GM18517 (cell line): ENCODE measurements around the gene WFDC12.

Experiments used
- ATAC-seq: cut with Tn5 transposase; IDR thresholded peaks from one replicate; pipeline ENCODE4 v1.9.1; 2021; ENCODE audit warnings: mild to moderate bottlenecking, moderate library complexity; ENCODE audit not compliant: unreplicated experiment

The WFDC12 gene

GRCh38 chr20:45092898-45093297 lies 31.4 kb downstream of the WFDC12 start:
- no peak for ATAC-seq

- ATAC-seq = no peak
Observed at GRCh38 chr20:45091366-45091765, 32.9 kb downstream of the WFDC12 start.

- ATAC-seq = no peak
Observed at GRCh38 chr20:45090481-45090880, 33.8 kb downstream of the WFDC12 start.

- ATAC-seq = no peak
Observed at GRCh38 chr20:45088247-45088646, 36.0 kb downstream of the WFDC12 start.

GRCh38 chr20:45087814-45088213 lies 36.5 kb downstream of the WFDC12 start:
- ATAC-seq = no peak

- no peak for ATAC-seq
Observed at GRCh38 chr20:45087097-45087790, 37.0 kb downstream of the WFDC12 start.

GRCh38 chr20:45085867-45086266 lies 38.4 kb downstream of the WFDC12 start:
- no peak for ATAC-seq

- no peak for ATAC-seq
Observed at GRCh38 chr20:45085289-45085688, 39.0 kb downstream of the WFDC12 start.

- ATAC-seq = no peak
Observed at GRCh38 chr20:45083127-45083526, 41.1 kb downstream of the WFDC12 start.

GRCh38 chr20:45082468-45082867 lies 41.8 kb downstream of the WFDC12 start:
- no peak for ATAC-seq

- ATAC-seq = no peak
Observed at GRCh38 chr20:45080867-45081624, 43.2 kb downstream of the WFDC12 start.

- ATAC-seq = no peak
Observed at GRCh38 chr20:45077559-45077958, 46.7 kb downstream of the WFDC12 start.
